OCI-LY3 (cell line): ENCODE results near the gene PCBD2.

Experiments used
- H2AFZ ChIP-seq: fragments of 200-600, 300-600 bp; shearing (Covaris generic); 2 replicates; pipeline ENCODE4 v1.6.0; 2014; ENCODE audit warnings: antibody characterized with exemption, low read depth, low read length
- H3K27ac ChIP-seq: fragments of 200-600, 300-600 bp; sonication (generic); 2 replicates; pipeline ENCODE4 v1.5.1; 2014; ENCODE audit warnings: mild to moderate bottlenecking, low read length, moderate library complexity, mixed read lengths
- H3K27me3 ChIP-seq: fragments of 200-600, 300-600 bp; sonication (generic); 2 replicates; pipeline ENCODE4 v1.6.1; 2014; ENCODE audit warnings: low read depth, low read length, mixed read lengths
- H3K36me3 ChIP-seq: fragments of 200-600, 300-600 bp; sonication (generic); replicated peaks from 2 replicates; pipeline ENCODE3; 2014; ENCODE audit warnings: low read depth, low read length, mixed read lengths
- H3K4me1 ChIP-seq: fragments of 300-600, 200-600 bp; sonication (generic); 2 replicates; pipeline ENCODE4 v1.6.1; 2014; ENCODE audit warnings: low read length, mixed read lengths
- H3K4me2 ChIP-seq: fragments of 200-600, 300-600 bp; sonication (generic); 2 replicates; pipeline ENCODE4 v1.6.1; 2014; ENCODE audit warnings: low read length, mixed read lengths
- H3K4me3 ChIP-seq: fragments of 300-600, 200-600 bp; sonication (generic); 2 replicates; pipeline ENCODE4 v1.5.1; 2014; ENCODE audit warnings: antibody characterized with exemption, mild to moderate bottlenecking, low read length, moderate library complexity
- H3K79me2 ChIP-seq: fragments of 300-600, 200-600 bp; shearing (Covaris generic); 2 replicates; pipeline ENCODE4 v1.6.1; 2014; ENCODE audit warnings: mild to moderate bottlenecking, low read length, mixed read lengths
- H3K9ac ChIP-seq: fragments of 300-600, 200-600 bp; shearing (Covaris generic); 2 replicates; pipeline ENCODE4 v1.6.0; 2014; ENCODE audit warnings: mild to moderate bottlenecking, low read length, moderate library complexity
- H3K9me3 ChIP-seq: fragments of 200-600, 300-600 bp; shearing (Covaris generic); 2 replicates; pipeline ENCODE4 v1.6.1; 2014; ENCODE audit warnings: low read length, mixed read lengths; ENCODE audit not compliant: insufficient read depth
- H4K20me1 ChIP-seq: fragments of 200-600, 300-600 bp; sonication (generic); 2 replicates; pipeline ENCODE4 v1.6.1; 2016; ENCODE audit warnings: low read length, mixed read lengths; ENCODE audit not compliant: insufficient read depth
- EZH2phosphoT487 ChIP-seq: fragments of 200-600 bp; shearing (Covaris generic); IDR thresholded peaks from 2 replicates; pipeline ENCODE4 v1.6.1; 2018; ENCODE audit warnings: antibody characterized with exemption, mixed run types, low read depth
- TF ChIP-seq, protein P1 (sequence below): fragments of 200-600, 300-600 bp; sonication (generic); IDR thresholded peaks from 2 replicates; pipeline ENCODE4 v1.5.1; 2014; ENCODE audit warnings: antibody characterized with exemption, low read length, low read depth

The PCBD2 gene

DNA sequence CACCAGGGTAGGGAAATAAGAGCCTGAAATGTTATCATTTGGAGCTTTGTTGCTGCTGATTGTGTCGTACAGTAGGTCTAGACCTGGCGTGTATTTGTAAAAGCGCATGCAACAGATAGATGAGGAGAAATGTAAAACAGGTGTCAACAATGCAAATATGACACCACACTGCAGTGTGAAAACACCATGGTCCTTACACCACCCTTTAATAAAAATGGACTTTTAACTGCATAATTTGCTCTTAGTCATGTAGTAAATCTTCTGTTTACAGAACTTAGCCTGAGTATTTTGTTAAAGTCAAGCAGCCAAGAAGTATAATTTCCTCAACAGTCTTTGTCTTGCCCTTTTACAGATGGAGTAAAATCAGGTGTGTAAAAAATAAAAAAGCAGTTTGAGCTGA is 13.9 kb downstream of the PCBD2 start:
- Histone ChIP-seq H3K9ac (no peak overlapping the region), H3K4me3 (no peak overlapping the region), H4K20me1 (no peaks in the 10 kb centered on the region), H3K27ac (no peak overlapping the region), H2AFZ (no peak overlapping the region), H3K9me3 (no peaks in the 10 kb centered on the region), H3K4me2 (no peak overlapping the region), H3K27me3 (no peaks in the 10 kb centered on the region), H3K36me3 (peaks cover 10% of the 10 kb centered on the region), H3K79me2 (no peaks in the 10 kb centered on the region), H3K4me1 (no peaks in the 10 kb centered on the region)
- TF ChIP-seq EZH2phosphoT487 = no peak
- TF ChIP-seq, protein P1, sequence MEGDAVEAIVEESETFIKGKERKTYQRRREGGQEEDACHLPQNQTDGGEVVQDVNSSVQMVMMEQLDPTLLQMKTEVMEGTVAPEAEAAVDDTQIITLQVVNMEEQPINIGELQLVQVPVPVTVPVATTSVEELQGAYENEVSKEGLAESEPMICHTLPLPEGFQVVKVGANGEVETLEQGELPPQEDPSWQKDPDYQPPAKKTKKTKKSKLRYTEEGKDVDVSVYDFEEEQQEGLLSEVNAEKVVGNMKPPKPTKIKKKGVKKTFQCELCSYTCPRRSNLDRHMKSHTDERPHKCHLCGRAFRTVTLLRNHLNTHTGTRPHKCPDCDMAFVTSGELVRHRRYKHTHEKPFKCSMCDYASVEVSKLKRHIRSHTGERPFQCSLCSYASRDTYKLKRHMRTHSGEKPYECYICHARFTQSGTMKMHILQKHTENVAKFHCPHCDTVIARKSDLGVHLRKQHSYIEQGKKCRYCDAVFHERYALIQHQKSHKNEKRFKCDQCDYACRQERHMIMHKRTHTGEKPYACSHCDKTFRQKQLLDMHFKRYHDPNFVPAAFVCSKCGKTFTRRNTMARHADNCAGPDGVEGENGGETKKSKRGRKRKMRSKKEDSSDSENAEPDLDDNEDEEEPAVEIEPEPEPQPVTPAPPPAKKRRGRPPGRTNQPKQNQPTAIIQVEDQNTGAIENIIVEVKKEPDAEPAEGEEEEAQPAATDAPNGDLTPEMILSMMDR = no peak

DNA sequence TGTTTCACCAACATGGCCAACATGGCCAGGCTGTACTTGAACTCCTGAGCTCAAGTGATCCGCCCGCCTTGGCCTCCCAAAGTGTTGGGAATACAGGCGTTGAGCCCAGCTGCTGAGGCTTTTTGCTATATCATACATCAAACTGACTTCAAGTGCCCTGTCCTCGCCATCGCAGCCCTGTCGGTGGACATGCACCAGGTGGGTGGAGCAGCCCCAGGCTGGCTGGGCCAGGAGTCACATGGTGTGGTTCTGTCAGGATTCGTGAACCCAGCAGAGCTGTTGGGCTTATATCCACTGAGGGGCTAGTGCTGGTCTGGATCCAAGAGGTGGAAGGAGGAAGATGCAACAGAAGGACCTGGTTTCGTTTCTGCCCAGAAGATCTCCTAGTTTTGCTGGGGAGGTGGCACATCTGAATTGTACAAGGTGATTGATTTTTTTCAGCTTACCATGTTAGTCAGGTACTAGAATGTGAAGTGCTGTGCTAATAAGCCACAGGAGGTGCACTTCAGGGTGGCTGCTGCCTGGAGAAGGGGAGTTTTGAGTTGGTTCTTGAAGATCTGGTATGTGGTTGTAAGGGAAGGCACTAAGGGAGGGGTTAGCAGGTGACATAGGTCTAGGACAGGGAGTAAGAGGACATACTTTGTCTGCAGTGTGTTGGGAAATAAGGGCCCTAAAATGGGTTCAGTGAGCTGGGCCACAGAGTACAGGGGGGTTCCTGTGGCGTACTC is 16.1 kb downstream of the PCBD2 start:
- no peaks in the 10 kb centered on the region for H3K27me3 ChIP-seq
- peaks cover 10% of the 10 kb centered on the region for H3K36me3 ChIP-seq
- no peak overlapping the region for H3K4me3 ChIP-seq
- H3K9ac ChIP-seq = no peak overlapping the region
- no peak overlapping the region for H3K27ac ChIP-seq
- H2AFZ ChIP-seq = no peak overlapping the region
- TF ChIP-seq, protein P1 = no peak
- no peak for TF ChIP-seq EZH2phosphoT487
- H3K9me3 ChIP-seq = no peaks in the 10 kb centered on the region
- H3K79me2 ChIP-seq = no peaks in the 10 kb centered on the region
- no peaks in the 10 kb centered on the region for H4K20me1 ChIP-seq
- no peak overlapping the region for H3K4me2 ChIP-seq
- no peaks in the 10 kb centered on the region for H3K4me1 ChIP-seq

DNA sequence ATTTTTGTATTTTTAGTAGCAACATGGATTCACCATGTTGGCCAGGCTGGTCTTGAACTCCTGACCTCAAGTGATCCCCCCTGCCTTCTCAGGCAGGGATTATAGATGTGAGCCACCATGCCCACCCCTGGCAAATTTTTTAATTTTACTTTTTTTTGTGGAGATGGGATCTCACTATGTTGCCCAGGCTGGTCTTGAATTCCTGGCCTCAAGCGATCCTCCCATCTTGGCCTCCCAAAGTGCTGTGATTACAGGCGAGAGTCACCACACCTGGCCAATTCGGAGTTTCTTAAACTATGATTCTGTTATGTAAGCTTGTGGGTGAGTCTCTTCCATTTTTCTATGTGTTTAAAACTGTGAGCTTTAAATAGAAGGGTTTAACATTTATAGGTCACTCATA is 27.6 kb downstream of the PCBD2 start:
- Histone ChIP-seq H3K4me3 (no peak overlapping the region), H4K20me1 (no peaks in the 10 kb centered on the region), H3K27ac (no peak overlapping the region), H3K4me2 (no peak overlapping the region), H2AFZ (no peak overlapping the region), H3K9ac (no peak overlapping the region), H3K9me3 (no peaks in the 10 kb centered on the region), H3K27me3 (no peaks in the 10 kb centered on the region), H3K36me3 (peaks cover 3% of the 10 kb centered on the region), H3K79me2 (no peaks in the 10 kb centered on the region), H3K4me1 (0 out of 2 replicates have a peak, but pooled peaks cover 4% of the 10 kb centered on the region)
- TF ChIP-seq, protein P1 = no peak
- no peak for TF ChIP-seq EZH2phosphoT487

DNA sequence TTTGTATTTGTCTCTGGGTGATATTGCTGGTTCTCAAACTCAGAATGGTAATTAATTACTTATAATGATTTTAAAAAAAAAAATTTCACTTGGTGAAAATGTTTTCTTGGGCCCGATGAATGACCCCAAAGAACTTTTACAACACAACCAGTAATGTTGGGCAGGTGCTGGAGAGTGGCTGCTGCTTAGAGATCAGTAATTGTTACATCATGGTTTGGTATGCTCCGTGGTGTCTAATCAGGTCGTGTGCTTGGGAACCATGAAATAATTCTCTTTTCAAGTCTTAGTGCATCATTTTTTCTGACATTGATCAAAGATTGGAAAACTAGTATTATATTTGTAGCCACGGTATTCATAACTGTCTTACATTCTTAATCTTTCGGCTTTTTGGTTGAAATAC is 29.3 kb downstream of the PCBD2 start:
- Histone ChIP-seq H3K9ac (no peak overlapping the region), H3K79me2 (no peaks in the 10 kb centered on the region), H3K9me3 (no peaks in the 10 kb centered on the region), H4K20me1 (no peaks in the 10 kb centered on the region), H3K4me2 (no peak overlapping the region), H3K27me3 (no peaks in the 10 kb centered on the region), H3K27ac (no peak overlapping the region), H3K36me3 (peaks cover 3% of the 10 kb centered on the region), H3K4me3 (no peak overlapping the region), H3K4me1 (0 out of 2 replicates have a peak, but pooled peaks cover 4% of the 10 kb centered on the region), H2AFZ (no peak overlapping the region)
- no peak for TF ChIP-seq EZH2phosphoT487
- TF ChIP-seq, protein P1 = no peak
